Progenitor cell of endocrine pancreas (in vitro differentiated cells): ENCODE measurements around the gene TASOR2. TPM values are rescaled to one million over a fixed set of nuclear protein-coding genes. Genes with fewer than 3 reads are reported as not detected.

Experiments
- DNase-seq: peaks from one replicate; pipeline ENCODE4 v3.0.0; 2021; ENCODE audit warnings: low spot score; ENCODE audit not compliant: unreplicated experiment
- H3K27ac Mint-ChIP-seq: 2 replicates; pipeline ENCODE4 v1.8.0; 2021; ENCODE audit warnings: mild to moderate bottlenecking, moderate library complexity, mixed read lengths
- H3K27me3 Mint-ChIP-seq: 2 replicates; pipeline ENCODE4 v1.8.0; 2021; ENCODE audit warnings: mixed read lengths
- H3K36me3 Mint-ChIP-seq: 2 replicates; pipeline ENCODE4 v1.8.0; 2022; ENCODE audit warnings: mixed read lengths; ENCODE audit not compliant: insufficient read depth
- H3K4me1 Mint-ChIP-seq: 2 replicates; pipeline ENCODE4 v1.8.0; 2021; ENCODE audit warnings: low read depth, mixed read lengths
- H3K4me3 Mint-ChIP-seq: 2 replicates; pipeline ENCODE4 v1.8.0; 2021; ENCODE audit warnings: low read depth, mild to moderate bottlenecking, moderate library complexity, mixed read lengths
- H3K9me3 Mint-ChIP-seq: 2 replicates; pipeline ENCODE4 v1.8.0; 2021; ENCODE audit warnings: low read depth, mixed read lengths
- total RNA-seq: library from RNA; stranded (reverse); gene quantifications from 2 replicates; pipeline ENCODE4 v1.2.1, GENCODE V29; 2021
- TF ChIP-seq, protein P1 (sequence below): fragments of 200-600 bp; sonication (generic); IDR thresholded peaks from one replicate; pipeline ENCODE4 v1.5.0; 2021; ENCODE audit warnings: antibody characterized with exemption, mild to moderate bottlenecking; ENCODE audit not compliant: unreplicated experiment

The TASOR2 gene
- total RNA-seq, 1 donor from 2014 or later, result 57.7 TPM

DNA sequence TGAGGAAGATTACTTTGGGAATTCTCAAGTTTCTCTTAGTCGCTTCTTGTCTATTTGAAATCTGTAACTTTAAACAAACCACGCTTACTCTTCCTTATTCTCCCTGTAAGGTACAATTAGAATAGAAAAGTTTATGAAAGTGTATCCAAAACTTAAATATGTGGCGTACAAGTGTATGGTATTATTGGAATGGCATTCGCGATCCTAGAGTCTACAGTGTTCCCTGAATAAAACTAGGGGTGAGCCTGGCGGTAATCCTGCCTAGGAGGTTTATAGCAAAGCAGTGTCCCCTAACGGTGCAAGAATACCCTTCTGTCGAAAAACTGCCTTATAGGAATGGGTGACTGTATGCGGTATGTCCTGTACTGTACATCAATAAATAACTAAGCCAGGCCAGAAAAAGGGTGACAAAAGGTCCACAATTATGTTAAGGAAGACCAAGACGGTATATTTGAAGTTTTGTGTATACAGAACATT lies 1.2 kb downstream of the TASOR2 start:
- H3K27me3 Mint-ChIP-seq, result peaks cover 14% of the 10 kb centered on the region
- no peaks in the 10 kb centered on the region for H3K36me3 Mint-ChIP-seq
- peaks cover 17% of the 10 kb centered on the region for H3K4me1 Mint-ChIP-seq
- no peaks in the 10 kb centered on the region for H3K9me3 Mint-ChIP-seq
- H3K27ac Mint-ChIP-seq, result peak overlapping the region; percentile 96
- no peak for DNase-seq
- TF ChIP-seq, protein P1, sequence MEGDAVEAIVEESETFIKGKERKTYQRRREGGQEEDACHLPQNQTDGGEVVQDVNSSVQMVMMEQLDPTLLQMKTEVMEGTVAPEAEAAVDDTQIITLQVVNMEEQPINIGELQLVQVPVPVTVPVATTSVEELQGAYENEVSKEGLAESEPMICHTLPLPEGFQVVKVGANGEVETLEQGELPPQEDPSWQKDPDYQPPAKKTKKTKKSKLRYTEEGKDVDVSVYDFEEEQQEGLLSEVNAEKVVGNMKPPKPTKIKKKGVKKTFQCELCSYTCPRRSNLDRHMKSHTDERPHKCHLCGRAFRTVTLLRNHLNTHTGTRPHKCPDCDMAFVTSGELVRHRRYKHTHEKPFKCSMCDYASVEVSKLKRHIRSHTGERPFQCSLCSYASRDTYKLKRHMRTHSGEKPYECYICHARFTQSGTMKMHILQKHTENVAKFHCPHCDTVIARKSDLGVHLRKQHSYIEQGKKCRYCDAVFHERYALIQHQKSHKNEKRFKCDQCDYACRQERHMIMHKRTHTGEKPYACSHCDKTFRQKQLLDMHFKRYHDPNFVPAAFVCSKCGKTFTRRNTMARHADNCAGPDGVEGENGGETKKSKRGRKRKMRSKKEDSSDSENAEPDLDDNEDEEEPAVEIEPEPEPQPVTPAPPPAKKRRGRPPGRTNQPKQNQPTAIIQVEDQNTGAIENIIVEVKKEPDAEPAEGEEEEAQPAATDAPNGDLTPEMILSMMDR, result no peak
- peak overlapping the region; percentile 88 for H3K4me3 Mint-ChIP-seq

DNA sequence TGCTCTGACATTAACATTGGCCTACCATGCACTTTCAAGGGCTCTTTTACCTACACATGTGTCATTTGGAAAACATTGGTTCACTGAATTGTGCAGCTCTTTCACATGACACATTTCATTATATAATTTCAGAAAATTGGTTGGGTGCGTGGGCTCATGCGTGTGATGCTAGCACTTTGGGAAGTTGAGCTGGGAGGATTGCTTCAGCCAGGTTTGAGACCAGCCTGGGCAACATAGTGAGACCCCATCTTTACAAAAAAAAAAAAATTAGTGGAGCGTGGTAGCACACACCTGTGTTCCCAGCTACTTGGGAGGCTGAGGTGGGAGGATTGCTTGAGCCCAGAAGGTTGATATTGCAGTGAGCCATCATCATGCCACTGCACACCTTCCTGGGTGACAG lies 3.9 kb downstream of the TASOR2 start:
- Mint-ChIP-seq H3K9me3 (no peaks in the 10 kb centered on the region), H3K27ac (no peak overlapping the region), H3K27me3 (no peaks in the 10 kb centered on the region), H3K4me1 (peaks cover 31% of the 10 kb centered on the region), H3K36me3 (no peaks in the 10 kb centered on the region), H3K4me3 (no peak overlapping the region)
- DNase-seq, result no peak
- TF ChIP-seq, protein P1, result no peak

DNA sequence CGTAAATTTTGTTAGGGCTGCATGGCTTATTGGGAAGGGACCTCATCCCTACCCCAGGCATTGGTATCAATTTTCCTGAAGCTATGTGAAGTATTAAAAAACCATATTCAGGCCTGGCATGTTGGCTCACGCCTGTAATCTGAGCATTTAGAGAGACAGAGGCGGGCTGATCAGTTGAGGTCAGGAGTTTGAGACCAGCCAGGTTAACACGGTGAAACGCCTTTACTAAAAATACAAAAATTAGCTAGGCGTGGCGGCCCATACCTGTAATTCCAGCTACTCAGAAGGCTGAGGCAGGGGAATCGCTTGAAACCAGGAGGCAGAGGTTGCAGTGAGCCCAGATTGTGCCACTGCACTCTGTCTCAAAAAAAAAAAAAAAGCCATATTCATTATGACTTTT lies 7.1 kb downstream of the TASOR2 start:
- Mint-ChIP-seq H3K27me3 (no peaks in the 10 kb centered on the region), H3K36me3 (no peaks in the 10 kb centered on the region), H3K4me1 (peaks cover 33% of the 10 kb centered on the region), H3K9me3 (no peaks in the 10 kb centered on the region), H3K4me3 (peak overlapping the region; percentile 55), H3K27ac (no peak overlapping the region)
- no peak for DNase-seq
- TF ChIP-seq, protein P1, result no peak

DNA sequence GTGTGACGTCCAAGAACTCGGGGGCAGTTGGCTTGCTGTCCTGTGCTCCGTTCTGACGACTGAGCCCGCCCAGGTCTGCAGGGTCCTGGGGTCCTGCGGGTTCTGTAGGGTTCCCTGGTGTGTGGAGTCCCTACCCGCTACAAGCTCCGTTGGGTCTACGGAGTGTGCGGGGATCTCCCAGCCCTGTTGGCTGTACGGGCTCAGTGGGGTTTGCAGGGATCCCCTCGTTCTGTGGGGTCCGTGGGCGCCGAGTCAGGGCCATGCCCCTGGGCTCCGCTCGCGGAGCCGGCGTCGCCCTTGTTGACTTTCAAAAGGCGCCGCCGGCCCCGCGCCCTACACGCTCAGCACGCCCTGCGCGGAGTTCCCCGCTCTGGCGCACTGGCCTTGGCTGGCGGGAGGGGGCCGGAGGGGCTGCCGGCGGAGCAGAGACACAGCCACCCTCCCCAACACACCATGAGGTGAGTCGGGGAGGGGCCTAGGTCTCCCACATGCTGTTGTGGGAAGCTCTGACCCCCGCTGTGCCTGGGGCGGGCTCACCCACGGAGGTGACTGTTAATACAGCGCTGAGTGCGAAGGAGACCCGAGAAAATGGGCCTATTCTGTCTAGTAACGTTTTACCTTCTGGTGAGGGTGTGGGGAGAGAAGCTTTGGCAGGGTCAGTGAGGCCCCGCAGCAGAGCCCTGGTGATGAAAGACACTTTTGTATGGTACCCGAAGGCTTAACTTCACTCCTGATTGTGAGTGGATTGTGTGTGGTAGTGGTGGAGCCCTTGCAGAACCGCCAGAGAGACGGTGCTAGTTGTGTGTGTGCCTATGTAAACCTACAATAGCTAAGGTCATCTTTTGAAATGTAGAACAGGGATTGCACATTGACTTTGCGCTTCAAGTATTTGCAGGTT lies 8.1 kb downstream of the TASOR2 start:
- peak overlapping the region; percentile 92 for H3K27ac Mint-ChIP-seq
- no peaks in the 10 kb centered on the region for H3K27me3 Mint-ChIP-seq
- DNase-seq, result peak; percentile 45
- H3K4me3 Mint-ChIP-seq, result peak overlapping the region; percentile 52
- no peaks in the 10 kb centered on the region for H3K9me3 Mint-ChIP-seq
- H3K4me1 Mint-ChIP-seq, result peaks cover 34% of the 10 kb centered on the region
- TF ChIP-seq, protein P1, result no peak
- H3K36me3 Mint-ChIP-seq, result no peaks in the 10 kb centered on the region

DNA sequence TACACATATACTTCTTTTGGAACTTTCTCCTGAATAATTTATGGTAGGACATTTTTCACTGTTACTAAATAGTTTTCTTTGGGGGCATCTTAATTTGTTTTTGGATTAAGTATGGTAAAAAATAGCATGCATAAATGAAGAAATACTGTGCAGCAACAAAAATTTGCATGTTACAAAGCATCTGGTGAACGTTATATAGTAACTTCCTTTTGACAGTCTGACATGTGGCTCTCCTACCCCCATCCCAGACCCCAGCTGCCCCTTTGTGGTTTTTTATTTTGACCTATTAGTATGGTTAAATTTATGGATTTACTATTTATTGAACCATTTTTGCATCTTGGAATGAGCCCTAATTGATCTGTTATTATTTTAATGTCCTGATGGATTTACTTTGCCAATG lies 9.9 kb downstream of the TASOR2 start:
- no peak overlapping the region for H3K27ac Mint-ChIP-seq
- peaks cover 38% of the 10 kb centered on the region for H3K4me1 Mint-ChIP-seq
- H3K4me3 Mint-ChIP-seq, result no peak overlapping the region
- no peak for DNase-seq
- TF ChIP-seq, protein P1, result no peak
- H3K9me3 Mint-ChIP-seq, result no peaks in the 10 kb centered on the region
- H3K36me3 Mint-ChIP-seq, result no peaks in the 10 kb centered on the region
- H3K27me3 Mint-ChIP-seq, result no peaks in the 10 kb centered on the region
